ENCODE results near the gene DMAC2.

DNA sequence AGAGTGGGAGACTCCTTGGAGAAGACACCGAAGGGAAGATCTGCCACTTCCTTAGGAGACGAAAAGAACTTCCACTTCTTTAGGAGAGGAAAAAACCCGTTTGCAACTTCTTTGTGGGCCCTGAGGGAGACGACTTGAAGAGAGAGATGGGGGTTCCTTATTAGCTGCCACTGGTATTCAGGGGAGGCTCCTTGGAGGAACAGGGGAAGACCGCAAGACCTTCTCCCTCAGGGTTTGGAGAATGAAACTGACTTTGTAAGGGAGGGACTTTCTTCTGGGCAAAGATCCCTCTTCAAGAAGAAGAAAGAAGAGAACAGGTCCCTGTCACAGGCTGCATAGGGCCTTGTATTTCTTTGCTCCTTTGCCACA, 41.7 kb downstream of the DMAC2 start:
- TF ChIP-seq CTCF (IDR thresholded peaks at IDR 0.05) = no peak
- TF ChIP-seq POLR2A (IDR thresholded peaks at IDR 0.05) = no peak

Data from lower leg skin (tissue), 3 donors.